Naive thymus-derived CD4-positive, alpha-beta T cell (primary cell): ENCODE measurements around the gene SLC35B4. TPM values are rescaled to one million over a fixed set of nuclear protein-coding genes. Genes with fewer than 3 reads are reported as not detected.
A peak's percentile ranks its signal among the peaks of the same experiment; 100 is the strongest.

Experiments used
- ATAC-seq: fragments of 150-1000 bp; cut with Tn5 transposase; 2 replicates; pipeline ENCODE4 v1.10.0; 2021; ENCODE audit warnings: mild to moderate bottlenecking, moderate library complexity
- CTCF ChIA-PET: fragments of 350-600 bp; sonication (Branson Sonifier 250); formaldehyde crosslinking; loops from one replicate; lab custom pipeline; 2021; ENCODE audit warnings: antibody characterized with exemption; lab: Charles Lee
- POLR2A ChIA-PET: fragments of 350-600 bp; sonication (Branson Sonifier 250); formaldehyde crosslinking; loops from one replicate; lab custom pipeline; 2021; ENCODE audit warnings: antibody characterized with exemption, inconsistent platforms; lab: Charles Lee
- DNase-seq, 9 donors: peaks; one replicate each; pipeline versions ENCODE4 v3.0.0 to v3.0.0-alpha.2; 2020 to 2022; ENCODE audit warnings: mixed read lengths in 1 of 9
- H3K27ac ChIP-seq: one replicate; pipeline ENCODE4 v1.7.0; 2013; ENCODE audit warnings: mild to moderate bottlenecking, low read depth, low read length, moderate library complexity
- H3K27me3 ChIP-seq, 2 donors: one replicate each; pipeline ENCODE4 v1.7.0; 2013; ENCODE audit warnings: low read length in 2 of 2, mild to moderate bottlenecking in 2 of 2, moderate library complexity in 2 of 2; ENCODE audit not compliant: control insufficient read depth in 2 of 2, insufficient read depth in 2 of 2
- H3K36me3 ChIP-seq, 3 experiments: 1 replicate in 2 of 3; 2 replicates in 1 of 3; pipeline ENCODE4 v1.7.0; 2013; ENCODE audit warnings: low read length in 3 of 3, mild to moderate bottlenecking in 3 of 3, moderate library complexity in 1 of 3; ENCODE audit not compliant: insufficient read depth in 3 of 3, control insufficient read depth in 2 of 3
- H3K4me1 ChIP-seq, 2 donors: one replicate each; pipeline ENCODE4 v1.7.0; 2013; ENCODE audit warnings: low read length in 2 of 2, mild to moderate bottlenecking in 2 of 2, moderate library complexity in 1 of 2; ENCODE audit not compliant: control insufficient read depth in 2 of 2, insufficient read depth in 2 of 2
- H3K4me3 ChIP-seq: 2 replicates; pipeline ENCODE4 v1.7.0; 2013; ENCODE audit warnings: mild to moderate bottlenecking, low read length
- H3K9me3 ChIP-seq, 3 experiments: 1 replicate in 2 of 3; 2 replicates in 1 of 3; pipeline ENCODE4 v1.7.0; 2013; ENCODE audit warnings: low read length in 3 of 3; ENCODE audit not compliant: control insufficient read depth in 2 of 3
- H3K27ac Mint-ChIP-seq, 9 donors: one replicate each; pipeline ENCODE4 v1.8.0; 2020 to 2022; ENCODE audit warnings: mixed read lengths in 9 of 9, mild to moderate bottlenecking in 8 of 9, moderate library complexity in 5 of 9, inconsistent platforms in 2 of 9
- H3K27me3 Mint-ChIP-seq, 5 donors: one replicate each; pipeline ENCODE4 v1.8.0; 2021 to 2022; ENCODE audit warnings: mixed read lengths in 5 of 5, mild to moderate bottlenecking in 1 of 5
- H3K36me3 Mint-ChIP-seq, 5 donors: one replicate each; pipeline ENCODE4 v1.8.0; 2020 to 2022; ENCODE audit warnings: mixed read lengths in 5 of 5, mild to moderate bottlenecking in 3 of 5, inconsistent platforms in 1 of 5
- H3K4me1 Mint-ChIP-seq, 7 donors: one replicate each; pipeline ENCODE4 v1.8.0; 2020 to 2022; ENCODE audit warnings: mixed read lengths in 7 of 7, mild to moderate bottlenecking in 3 of 7, inconsistent platforms in 1 of 7
- H3K4me3 Mint-ChIP-seq, 10 donors: one replicate each; pipeline ENCODE4 v1.8.0; 2020 to 2022; ENCODE audit warnings: mild to moderate bottlenecking in 10 of 10, mixed read lengths in 10 of 10, moderate library complexity in 6 of 10, inconsistent platforms in 2 of 10
- H3K9me3 Mint-ChIP-seq, 11 donors: one replicate each; pipeline ENCODE4 v1.8.0; 2020 to 2022; ENCODE audit warnings: mixed read lengths in 11 of 11, mild to moderate bottlenecking in 4 of 11, inconsistent platforms in 1 of 11, moderate library complexity in 1 of 11
- intact Hi-C, 2 donors: fragments of 100-400 bp; cut with micrococcal nuclease; formaldehyde crosslinking; loops; one replicate each; pipeline ENCODE4 v1.15.1; 2023
- polyA plus RNA-seq, 2 donors: library from polyadenylated mRNA; unstranded; fragments of 300-500 nt; fragmentation: Illumina TruSeq; gene quantifications; one replicate each; pipeline ENCODE4 v1.2.3, GENCODE V29; 2021
- total RNA-seq, 6 experiments: library from RNA in 5 of 6; stranded (reverse) in 5 of 6; gene quantifications; 1 replicate in 5 of 6; 2 replicates in 1 of 6; pipeline ENCODE4 v1.2.3 and lab custom pipeline; 2021 to 2026

The SLC35B4 gene
- total and polyA plus RNA-seq, 7 experiments from 2014 or later, result 9.8 to 19.2 (median 12.2) TPM

- Mint-ChIP-seq H3K9me3 (no peaks in the 10 kb centered on the region), H3K4me1 (peaks cover 0 to 8% (median 0%) of the 10 kb centered on the region in 7 donors), H3K4me3 (no peak overlapping the region), H3K27me3 (peaks cover under 1 to 23% (median 10%) of the 10 kb centered on the region in 5 donors), H3K36me3 (no peaks in the 10 kb centered on the region), H3K27ac (no peak overlapping the region)
- Histone ChIP-seq H3K36me3 (no peaks in the 10 kb centered on the region), H3K27ac (no peak overlapping the region), H3K4me3 (no peak overlapping the region), H3K27me3 (no peaks in the 10 kb centered on the region), H3K9me3 (no peaks in the 10 kb centered on the region), H3K4me1 (no peaks in the 10 kb centered on the region)
- intact Hi-C loops, result loop anchor here (1.0 to 5.0 kb wide), 4 partner anchors 187 to 1749 kb away; no protein-coding TSS in a partner anchor
- ChIA-PET CTCF (no interaction called here), POLR2A (no interaction called here)
- no peak for ATAC-seq
- no peak for DNase-seq
These were observed 12.2 kb upstream of the SLC35B4 start for GRCh38 chr7:134328900-134329299.

DNA sequence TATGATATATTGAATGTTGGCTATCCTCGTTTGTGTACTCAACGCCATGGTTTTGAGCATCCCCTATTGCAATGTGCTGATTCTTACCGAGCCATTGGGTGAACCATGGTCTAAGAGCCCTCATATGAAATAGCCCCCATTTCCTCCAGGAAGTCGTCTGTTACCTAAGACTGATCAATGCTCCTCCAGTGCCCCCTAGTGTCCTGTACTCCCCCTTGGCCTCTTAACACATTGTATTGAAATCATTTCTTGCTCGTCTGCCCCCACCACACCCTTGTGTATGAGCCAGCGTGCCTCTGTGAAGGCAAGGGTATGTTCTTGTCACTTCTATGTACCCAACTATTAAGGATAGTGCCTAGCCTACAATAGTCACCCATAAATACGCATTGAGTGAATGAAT is 11.2 kb upstream of the SLC35B4 start:
- H3K9me3 Mint-ChIP-seq, result peaks cover 0 to 5% (median 0%) of the 10 kb centered on the region in 11 donors
- DNase-seq (peak in 8 of 9 donors; percentile 23 to 57 (median 46)), ATAC-seq (peak; percentile 86)
- ChIA-PET CTCF (no interaction called here), POLR2A (no interaction called here)
- no peaks in the 10 kb centered on the region for H3K9me3 ChIP-seq
- H3K27me3 Mint-ChIP-seq, result peaks cover 0 to 20% (median 12%) of the 10 kb centered on the region in 5 donors
- H3K4me1 Mint-ChIP-seq, result peaks cover 0 to 8% (median 0%) of the 10 kb centered on the region in 7 donors
- H3K27me3 ChIP-seq, result no peaks in the 10 kb centered on the region
- no peaks in the 10 kb centered on the region for H3K36me3 ChIP-seq
- H3K27ac Mint-ChIP-seq, result peak overlapping the region in 1 of 9 donors; percentile 22
- H3K4me3 Mint-ChIP-seq, result no peak overlapping the region
- no peaks in the 10 kb centered on the region for H3K4me1 ChIP-seq
- H3K36me3 Mint-ChIP-seq, result no peaks in the 10 kb centered on the region
- intact Hi-C loops, result loop anchor here (1.0 to 5.0 kb wide), 4 partner anchors 186 to 1748 kb away; no protein-coding TSS in a partner anchor
- H3K4me3 ChIP-seq, result no peak overlapping the region
- H3K27ac ChIP-seq, result no peak overlapping the region

DNA sequence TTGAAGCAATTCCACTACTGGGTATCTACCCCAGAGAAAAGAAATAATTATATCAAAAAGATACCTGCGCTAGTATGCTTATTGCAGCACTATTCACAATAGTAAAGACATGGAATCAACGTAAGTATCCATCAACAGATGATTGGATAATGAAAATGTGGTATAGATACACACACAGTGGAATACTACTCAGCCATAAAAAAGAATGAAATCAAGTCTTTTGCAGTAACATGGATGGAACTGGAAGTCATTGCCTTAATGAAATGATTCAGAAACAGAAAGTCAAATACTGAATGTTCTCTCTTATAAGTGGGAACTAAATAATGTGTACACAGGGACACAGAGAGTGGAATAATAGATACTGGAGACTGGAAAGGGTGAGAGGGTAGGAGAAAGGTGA is 7.4 kb upstream of the SLC35B4 start:
- Mint-ChIP-seq H3K4me3 (no peak overlapping the region), H3K27me3 (peaks cover 0 to 14% (median 12%) of the 10 kb centered on the region in 5 donors), H3K36me3 (no peaks in the 10 kb centered on the region), H3K27ac (no peak overlapping the region), H3K4me1 (peaks cover 0 to 8% (median 0%) of the 10 kb centered on the region in 7 donors), H3K9me3 (peaks cover 0 to 5% (median 0%) of the 10 kb centered on the region in 11 donors)
- intact Hi-C loops, result no loop called here
- no peaks in the 10 kb centered on the region for H3K9me3 ChIP-seq
- ChIA-PET POLR2A (no interaction called here), CTCF (no interaction called here)
- H3K27ac ChIP-seq, result no peak overlapping the region
- DNase-seq (no peak), ATAC-seq (no peak)
- no peaks in the 10 kb centered on the region for H3K4me1 ChIP-seq
- H3K36me3 ChIP-seq, result no peaks in the 10 kb centered on the region
- H3K4me3 ChIP-seq, result no peak overlapping the region
- no peaks in the 10 kb centered on the region for H3K27me3 ChIP-seq

DNA sequence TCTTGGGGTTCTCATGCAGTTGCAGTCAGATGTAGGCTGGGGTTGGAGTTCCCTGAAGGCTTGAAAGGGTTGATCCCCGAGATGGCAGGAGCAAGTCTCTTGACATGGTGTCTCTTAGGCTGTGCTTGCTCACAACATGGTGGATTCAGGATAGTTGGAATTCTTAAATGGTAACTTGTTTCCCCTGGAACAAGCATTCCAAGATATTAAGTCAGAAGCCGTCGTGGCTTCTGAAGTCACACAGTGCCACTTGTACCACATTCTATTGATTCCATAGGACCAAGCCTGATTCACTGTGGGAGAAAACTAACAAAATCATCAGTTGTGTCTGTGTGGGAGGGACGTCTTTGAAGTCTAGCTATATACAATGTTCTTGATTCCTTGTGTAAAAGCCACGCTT is 3.5 kb upstream of the SLC35B4 start:
- H3K27ac Mint-ChIP-seq, result no peak overlapping the region
- Histone ChIP-seq H3K36me3 (peaks cover 0 to 6% (median 0%) of the 10 kb centered on the region in 3 experiments), H3K9me3 (no peaks in the 10 kb centered on the region), H3K27ac (no peak overlapping the region), H3K27me3 (no peaks in the 10 kb centered on the region), H3K4me3 (no peak overlapping the region), H3K4me1 (peaks cover 0 to 15% of the 10 kb centered on the region in 2 donors)
- peaks cover 0 to 13% (median 8%) of the 10 kb centered on the region in 5 donors for H3K27me3 Mint-ChIP-seq
- no peak for ATAC-seq
- ChIA-PET POLR2A (no interaction called here), CTCF (interaction anchor here (0.6 kb wide), 1 partner anchor 1324 kb away, joined by 3 read pairs; no protein-coding TSS in a partner anchor)
- peaks cover 0 to 4% (median 0%) of the 10 kb centered on the region in 5 donors for H3K36me3 Mint-ChIP-seq
- H3K4me3 Mint-ChIP-seq, result no peak overlapping the region
- H3K4me1 Mint-ChIP-seq, result peaks cover 16 to 21% (median 17%) of the 10 kb centered on the region in 7 donors
- peaks cover 0 to 5% (median 0%) of the 10 kb centered on the region in 11 donors for H3K9me3 Mint-ChIP-seq
- DNase-seq, result no peak
- intact Hi-C loops, result no loop called here

- H3K36me3 Mint-ChIP-seq, result peaks cover 0 to 4% (median 0%) of the 10 kb centered on the region in 5 donors
- H3K4me3 Mint-ChIP-seq, result no peak overlapping the region
- POLR2A ChIA-PET, result no interaction called here
- H3K27ac Mint-ChIP-seq, result peak overlapping the region in 1 of 9 donors; percentile 3
- H3K27me3 ChIP-seq, result no peaks in the 10 kb centered on the region
- peaks cover 0 to 6% (median 0%) of the 10 kb centered on the region in 3 experiments for H3K36me3 ChIP-seq
- peaks cover 0 to 15% of the 10 kb centered on the region in 2 donors for H3K4me1 ChIP-seq
- H3K4me1 Mint-ChIP-seq, result peaks cover 17 to 27% (median 24%) of the 10 kb centered on the region in 7 donors
- intact Hi-C loops, result loop anchor here (5.0 kb wide), 3 partner anchors 114 to 1546 kb away; partner anchors contain the start of gene WDR91 (in 1 of the 2)
- ATAC-seq (no peak), DNase-seq (no peak)
- CTCF ChIA-PET, result no interaction called here
- H3K27ac ChIP-seq, result no peak overlapping the region
- H3K9me3 ChIP-seq, result no peaks in the 10 kb centered on the region
- H3K27me3 Mint-ChIP-seq, result peaks cover 0 to 8% (median 3%) of the 10 kb centered on the region in 5 donors
- H3K9me3 Mint-ChIP-seq, result peaks cover 0 to 3% (median 0%) of the 10 kb centered on the region in 11 donors
- no peak overlapping the region for H3K4me3 ChIP-seq
These were observed 1.7 kb upstream of the SLC35B4 start for GRCh38 chr7:134318443-134318842.

DNA sequence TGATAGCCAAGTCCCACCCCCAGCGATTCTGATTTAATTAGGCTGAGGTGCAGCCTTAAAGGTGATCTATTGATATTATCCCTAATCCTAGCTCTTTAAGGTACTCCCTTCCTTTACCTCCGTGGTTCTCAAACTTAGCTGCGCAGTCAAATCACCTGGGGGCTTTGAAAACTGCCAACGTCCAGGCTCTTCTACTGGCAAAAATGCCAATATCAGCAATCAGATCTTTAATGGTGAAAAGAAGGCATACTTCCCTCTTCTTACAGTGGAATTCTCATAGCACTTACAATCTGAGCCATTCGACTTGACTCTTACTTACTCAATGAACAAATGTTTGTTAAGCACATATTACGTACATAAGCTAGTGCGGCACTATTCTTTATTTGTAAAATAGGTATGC is 704 bp upstream of the SLC35B4 start:
- H3K4me1 ChIP-seq, result peaks cover 0 to 15% of the 10 kb centered on the region in 2 donors
- ATAC-seq, result no peak
- no peak for DNase-seq
- Mint-ChIP-seq H3K4me3 (peak overlapping the region; percentile 88 to 97 (median 94)), H3K27ac (peak overlapping the region; percentile 81 to 93 (median 89)), H3K9me3 (no peaks in the 10 kb centered on the region), H3K27me3 (peaks cover 0 to 4% (median 0%) of the 10 kb centered on the region in 5 donors), H3K4me1 (peaks cover 17 to 29% (median 24%) of the 10 kb centered on the region in 7 donors), H3K36me3 (peaks cover 0 to 4% (median 0%) of the 10 kb centered on the region in 5 donors)
- peak overlapping the region; percentile 79 for H3K4me3 ChIP-seq
- POLR2A ChIA-PET, result interaction anchor here (0.8 to 1.4 kb wide), 4 partner anchors 40 to 1066 kb away, joined by 3 to 5 read pairs (median 3); partner anchors contain the start of gene TMEM140
- H3K27ac ChIP-seq, result peak overlapping the region; percentile 47
- CTCF ChIA-PET, result interaction anchor here (1.0 to 1.2 kb wide), 3 partner anchors 38 to 384 kb away, joined by 3 read pairs; no protein-coding TSS in a partner anchor
- intact Hi-C loops, result loop anchor here (1.0 to 5.0 kb wide), 19 partner anchors 41 to 1660 kb away; partner anchors contain the start of genes BPGM (in 2 of the 2), CHCHD3 (in 2 of the 2), LRGUK (in 2 of the 2) and MTPN (in 2 of the 2)
- no peaks in the 10 kb centered on the region for H3K27me3 ChIP-seq
- H3K36me3 ChIP-seq, result peaks cover 0 to 6% (median 0%) of the 10 kb centered on the region in 3 experiments
- no peaks in the 10 kb centered on the region for H3K9me3 ChIP-seq
